Measurements from ENCODE around the gene LRSAM1. TPM values are rescaled to one million over a fixed set of nuclear protein-coding genes. Genes with fewer than 3 reads are reported as not detected.

Gene LRSAM1
- total and polyA plus RNA-seq, 2 of the 8 experiments (the other 6 are each of a cell fraction or from before 2014, with no cell fraction given): 9.7 to 18.3 TPM

DNA sequence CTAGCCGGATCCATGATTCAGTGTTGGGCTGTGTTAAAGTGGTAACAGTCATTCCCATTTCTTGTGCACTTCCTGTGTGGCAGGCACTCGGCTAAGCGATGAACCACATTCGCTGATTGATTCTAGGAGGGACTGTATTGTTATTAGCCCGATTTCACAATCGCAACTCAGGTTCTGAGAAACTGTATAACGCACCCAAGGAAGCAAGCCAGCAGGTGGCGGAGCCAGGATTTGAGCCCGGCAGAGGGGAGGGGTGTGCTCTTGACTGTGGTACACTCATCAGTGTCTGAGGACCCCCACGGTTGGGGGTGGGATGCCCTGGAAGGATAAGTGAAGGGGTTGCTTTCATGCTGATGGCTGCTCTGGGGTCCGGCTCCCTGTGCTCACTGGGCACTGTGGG is 34.7 kb downstream of the LRSAM1 start:
- Histone ChIP-seq H3K4me3 (ENCODE audit: extremely low read depth in 1 of 4, insufficient read depth in 2 of 4, low read depth in 3 of 4, low read length in 4 of 4) (no peak overlapping the region), H2AFZ (ENCODE audit: low read length) (no peak overlapping the region), H2BK12ac (ENCODE audit: low read depth, low read length) (no peak overlapping the region), H4K20me1 (replicated peaks in 1 of 2; ENCODE audit: control insufficient read depth in 1 of 2, insufficient read depth in 2 of 2, low read length in 2 of 2) (peaks cover 0 to 1% of the 10 kb centered on the region in 2 experiments), H3K56ac (replicated peaks; ENCODE audit: insufficient read length, low read depth, low read length) (no peak overlapping the region), H3K9me3 (ENCODE audit: insufficient read depth in 2 of 2, low read depth in 1 of 2, low read length in 1 of 2) (no peaks in the 10 kb centered on the region), H3K18ac (ENCODE audit: extremely low read depth, low read length) (no peak overlapping the region), H3K9ac (replicated peaks in 1 of 4; ENCODE audit: extremely low read depth in 1 of 4, low read depth in 3 of 4, low read length in 3 of 4) (no peak overlapping the region), H2BK5ac (ENCODE audit: low read depth, low read length) (no peak overlapping the region), H2BK120ac (replicated peaks; ENCODE audit: low read depth, low read length) (no peak overlapping the region), H4K5ac (ENCODE audit: insufficient read length, low read depth, low read length) (no peak overlapping the region), H2AK5ac (ENCODE audit: low read depth, low read length) (no peak overlapping the region), H3K23ac (ENCODE audit: insufficient read length) (no peak overlapping the region), H3K27me3 (replicated peaks in 1 of 4; ENCODE audit: control insufficient read depth in 3 of 4, extremely low read depth in 1 of 4, insufficient read depth in 3 of 4, low read length in 3 of 4) (no peaks in the 10 kb centered on the region), H3K27ac (ENCODE audit: low read depth, low read length) (no peak overlapping the region), H3K4ac (replicated peaks; ENCODE audit: insufficient read length, low read depth, low read length) (no peak overlapping the region), H4K91ac (replicated peaks; ENCODE audit: insufficient read length, low read length) (no peak overlapping the region), H3K23me2 (ENCODE audit: low read depth, low read length) (no peaks in the 10 kb centered on the region), H4K8ac (ENCODE audit: extremely low read depth, insufficient read depth, low read length) (no peak overlapping the region), H2BK20ac (ENCODE audit: low read length) (no peak overlapping the region), H3K14ac (ENCODE audit: insufficient read length) (no peak overlapping the region), H3K36me3 (ENCODE audit: control insufficient read depth in 2 of 4, insufficient read depth in 4 of 4, low read length in 3 of 4) (peaks cover 0 to 17% (median 6%) of the 10 kb centered on the region in 4 experiments; a peak in 6 of 8 replicates), H3K4me2 (ENCODE audit: insufficient read depth in 1 of 2, low read depth in 2 of 2, low read length in 2 of 2) (no peak overlapping the region), H3K79me1 (ENCODE audit: low read depth, low read length) (no peaks in the 10 kb centered on the region), H3K79me2 (ENCODE audit: control insufficient read depth in 1 of 2, insufficient read depth in 2 of 2, low read length in 2 of 2) (no peaks in the 10 kb centered on the region), H2BK15ac (ENCODE audit: low read length) (no peak overlapping the region), H3K4me1 (replicated peaks in 1 of 4; ENCODE audit: control insufficient read depth in 3 of 4, insufficient read depth in 4 of 4, low read length in 3 of 4) (peaks cover 0 to 7% (median 2%) of the 10 kb centered on the region in 4 experiments; a peak in 5 of 7 replicates)
- ChIA-PET CTCF (ENCODE audit: partially characterized antibody) (interaction anchor here (0.6 to 1.0 kb wide), 2 partner anchors 50 to 572 kb away, joined by 3 read pairs; no protein-coding TSS in a partner anchor), POLR2A (ENCODE audit: partially characterized antibody) (interaction anchor here (0.7 kb wide), 1 partner anchor 27 kb away, joined by 3 read pairs; no protein-coding TSS in a partner anchor)
- 93% methylated on average over 11 of the region's 11 CpGs; no CpG with 5 or more reads in 1 of the 2 experiments for WGBS, 2 experiments (ENCODE audit: extremely low coverage in 1 of 2, insufficient coverage in 1 of 2, insufficient read length in 1 of 2, insufficient replicate concordance in 2 of 2, low coverage in 1 of 2, low lambda C conversion rate in 2 of 2, missing lambda C conversion rate in 1 of 2)
- TF ChIP-seq CEBPB (IDR thresholded peaks at IDR 0.05; ENCODE audit: low read depth, low read length) (peak; percentile 39; the same call in 1 of the 2 replicates), TEAD4 (IDR thresholded peaks at IDR 0.05; ENCODE audit: low read depth, low read length) (no peak), EZH2 (IDR thresholded peaks at IDR 0.05; ENCODE audit: low read depth, low read length, severe bottlenecking) (no peak), SIN3A (conservative IDR thresholded peaks at IDR 0.05 in 1 of 2, IDR thresholded peaks at IDR 0.05 in 1 of 2; ENCODE audit: low read depth in 1 of 2, low read length in 2 of 2) (no peak)
- FAIRE-seq: no peak
- no peak for DNase-seq (ENCODE audit: low read depth in 1 of 2, low spot score in 2 of 2)

All from H1 (cell line).